Trophoblast cell (in vitro differentiated cells and primary cell): ENCODE results near the gene NMNAT2.

Source experiments
- DNase-seq, 2 donors: peaks; one replicate each; pipeline ENCODE4 v3.0.0-alpha.2; 2016
- H2AFZ ChIP-seq: 2 replicates; pipeline ENCODE4 v1.6.1; 2013; ENCODE audit warnings: low read length, moderate library complexity, mild to moderate bottlenecking; ENCODE audit not compliant: insufficient read depth, poor library complexity
- H2AK5ac ChIP-seq: 2 replicates; pipeline ENCODE4 v1.6.1; 2013; ENCODE audit warnings: mild to moderate bottlenecking, low read length
- H2BK120ac ChIP-seq: 2 replicates; pipeline ENCODE4 v1.6.1; 2013; ENCODE audit warnings: low read length, mild to moderate bottlenecking, moderate library complexity; ENCODE audit not compliant: insufficient read depth, poor library complexity
- H2BK12ac ChIP-seq: 2 replicates; pipeline ENCODE4 v1.6.1; 2013; ENCODE audit warnings: mild to moderate bottlenecking, low read length, moderate library complexity
- H2BK5ac ChIP-seq: 2 replicates; pipeline ENCODE4 v1.6.1; 2013; ENCODE audit warnings: low read length, low read depth, moderate library complexity, mild to moderate bottlenecking; ENCODE audit not compliant: poor library complexity
- H3K14ac ChIP-seq: 2 replicates; pipeline ENCODE4 v1.6.1; 2013; ENCODE audit warnings: mild to moderate bottlenecking, low read length
- H3K18ac ChIP-seq: 2 replicates; pipeline ENCODE4 v1.6.1; 2013; ENCODE audit warnings: mild to moderate bottlenecking, low read length
- H3K23ac ChIP-seq: 2 replicates; pipeline ENCODE4 v1.6.1; 2013; ENCODE audit warnings: low read length
- H3K27ac ChIP-seq: 2 replicates; pipeline ENCODE4 v1.5.1; 2013; ENCODE audit warnings: low read depth, mild to moderate bottlenecking, inconsistent platforms, low read length, moderate library complexity
- H3K27me3 ChIP-seq: 2 replicates; pipeline ENCODE4 v1.6.1; 2013; ENCODE audit warnings: inconsistent platforms, mild to moderate bottlenecking, low read length, moderate library complexity; ENCODE audit not compliant: insufficient read depth
- H3K36me3 ChIP-seq, 2 experiments: 1 replicate in 1 of 2; 2 replicates in 1 of 2; pipeline ENCODE4 v1.6.1; 2013; ENCODE audit warnings: low read length in 2 of 2, mild to moderate bottlenecking in 2 of 2, moderate library complexity in 1 of 2; ENCODE audit not compliant: insufficient read depth in 2 of 2, control insufficient read depth in 1 of 2
- H3K4ac ChIP-seq: 2 replicates; pipeline ENCODE4 v1.6.1; 2013; ENCODE audit warnings: low read depth, mild to moderate bottlenecking, low read length, moderate library complexity
- H3K4me1 ChIP-seq, 2 experiments: 1 replicate in 1 of 2; 2 replicates in 1 of 2; pipeline ENCODE4 v1.6.1; 2013; ENCODE audit warnings: low read length in 2 of 2, mild to moderate bottlenecking in 2 of 2, moderate library complexity in 1 of 2; ENCODE audit not compliant: insufficient read depth in 2 of 2, control insufficient read depth in 1 of 2
- H3K4me2 ChIP-seq: 2 replicates; pipeline ENCODE4 v1.6.1; 2013; ENCODE audit warnings: inconsistent platforms, mild to moderate bottlenecking, low read length, moderate library complexity
- H3K4me3 ChIP-seq: 2 replicates; pipeline ENCODE4 v1.5.1; 2013; ENCODE audit warnings: mild to moderate bottlenecking, low read depth, low read length, inconsistent platforms
- H3K79me1 ChIP-seq: one replicate; pipeline ENCODE4 v1.6.1; 2013; ENCODE audit warnings: low read length
- H3K79me2 ChIP-seq: 2 replicates; pipeline ENCODE4 v1.6.1; 2013; ENCODE audit warnings: low read length, mild to moderate bottlenecking; ENCODE audit not compliant: control insufficient read depth, insufficient read depth, poor library complexity
- H3K9ac ChIP-seq: 2 replicates; pipeline ENCODE4 v1.6.1; 2013; ENCODE audit warnings: mild to moderate bottlenecking, low read length
- H3K9me3 ChIP-seq: 2 replicates; pipeline ENCODE4 v1.6.1; 2013; ENCODE audit warnings: low read depth, mild to moderate bottlenecking, control low read depth, inconsistent platforms, low read length; ENCODE audit not compliant: insufficient read depth
- H4K12ac ChIP-seq: 2 replicates; pipeline ENCODE4 v1.6.1; 2013; ENCODE audit warnings: low read depth, mild to moderate bottlenecking, low read length, moderate library complexity
- H4K8ac ChIP-seq: 2 replicates; pipeline ENCODE4 v1.6.1; 2013; ENCODE audit warnings: low read depth, mild to moderate bottlenecking, low read length, moderate library complexity
- H4K91ac ChIP-seq: one replicate; pipeline ENCODE4 v1.6.1; 2013; ENCODE audit warnings: low read depth, mild to moderate bottlenecking, low read length, moderate library complexity
- WGBS: extraction: QIAGEN DNeasy Blood & Tissue Kit; methylation state at CpG from one replicate; pipeline ENCODE4 v1.1.7; 2013; ENCODE audit warnings: missing lambda C conversion rate; ENCODE audit not compliant: insufficient read length, insufficient coverage; ENCODE audit errors: extremely low coverage; 5-methylcytosine and 5-hydroxymethylcytosine counted together

NMNAT2 gene

GRCh38 chr1:183302452-183303322, 115.5 kb downstream of the NMNAT2 start:
- Histone ChIP-seq H3K9ac (no peak overlapping the region), H3K36me3 (no peaks in the 10 kb centered on the region), H3K14ac (peak overlapping the region; percentile 49), H3K18ac (peak overlapping the region; percentile 16), H2AK5ac (no peak overlapping the region), H4K12ac (no peak overlapping the region), H2AFZ (no peak overlapping the region), H4K91ac (peak overlapping the region; percentile 30), H3K4ac (no peak overlapping the region), H3K4me3 (no peak overlapping the region), H2BK12ac (peak overlapping the region; percentile 64), H3K79me1 (peaks cover 19% of the 10 kb centered on the region), H2BK5ac (peak overlapping the region; percentile 54), H3K4me2 (no peak overlapping the region), H2BK120ac (peak overlapping the region; percentile 28), H3K79me2 (no peaks in the 10 kb centered on the region), H3K4me1 (peaks cover 20 to 26% of the 10 kb centered on the region in 2 experiments), H3K9me3 (no peaks in the 10 kb centered on the region), H4K8ac (peak overlapping the region; percentile 49), H3K23ac (no peak overlapping the region), H3K27ac (peak overlapping the region; percentile 77), H3K27me3 (no peaks in the 10 kb centered on the region)
- no CpG with 5 or more reads among the region's 5 CpGs for WGBS
- DNase-seq, result no peak

DNA sequence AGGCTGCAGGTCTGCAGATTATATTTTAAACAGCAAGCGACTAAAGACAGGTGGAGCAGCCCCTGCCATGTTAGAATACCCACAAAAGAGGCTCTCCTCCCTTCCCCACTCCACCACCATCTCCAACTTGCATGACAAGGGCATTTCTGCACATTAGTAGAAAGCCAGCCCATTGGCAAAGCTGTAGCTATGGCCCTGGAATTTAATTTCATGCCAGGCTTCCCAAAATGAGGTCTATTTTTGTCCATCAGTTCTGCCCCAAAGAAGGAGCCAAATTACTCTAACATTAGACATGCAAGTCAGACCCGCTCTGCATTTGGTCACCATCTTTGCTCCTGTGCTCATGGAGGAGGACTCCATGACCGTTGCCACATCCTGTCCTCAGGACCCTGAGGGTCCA, 116.9 kb downstream of the NMNAT2 start:
- no CpG with 5 or more reads among the region's 3 CpGs for WGBS
- Histone ChIP-seq H3K36me3 (no peaks in the 10 kb centered on the region), H2BK5ac (no peak overlapping the region), H4K12ac (no peak overlapping the region), H3K18ac (no peak overlapping the region), H3K9ac (no peak overlapping the region), H3K79me1 (peaks cover 16% of the 10 kb centered on the region), H3K79me2 (no peaks in the 10 kb centered on the region), H2AFZ (no peak overlapping the region), H4K91ac (no peak overlapping the region), H4K8ac (no peak overlapping the region), H3K4ac (no peak overlapping the region), H2BK12ac (no peak overlapping the region), H3K14ac (no peak overlapping the region), H2AK5ac (peak overlapping the region; percentile 57), H3K27ac (no peak overlapping the region), H3K23ac (no peak overlapping the region), H2BK120ac (no peak overlapping the region), H3K9me3 (no peaks in the 10 kb centered on the region), H3K4me3 (no peak overlapping the region), H3K4me2 (no peak overlapping the region), H3K27me3 (no peaks in the 10 kb centered on the region), H3K4me1 (peaks cover 20 to 26% of the 10 kb centered on the region in 2 experiments)
- no peak for DNase-seq

GRCh38 chr1:183300828-183301227, 117.4 kb downstream of the NMNAT2 start:
- Histone ChIP-seq H3K9ac (no peak overlapping the region), H2BK120ac (no peak overlapping the region), H2AK5ac (peak overlapping the region; percentile 57), H3K23ac (no peak overlapping the region), H2BK5ac (no peak overlapping the region), H4K8ac (no peak overlapping the region), H3K4ac (no peak overlapping the region), H3K9me3 (no peaks in the 10 kb centered on the region), H2AFZ (no peak overlapping the region), H3K14ac (no peak overlapping the region), H2BK12ac (no peak overlapping the region), H3K18ac (no peak overlapping the region), H3K79me1 (peaks cover 16% of the 10 kb centered on the region), H3K4me1 (peaks cover 20 to 26% of the 10 kb centered on the region in 2 experiments), H3K4me2 (no peak overlapping the region), H4K91ac (no peak overlapping the region), H3K4me3 (no peak overlapping the region), H3K27me3 (no peaks in the 10 kb centered on the region), H3K79me2 (no peaks in the 10 kb centered on the region), H3K36me3 (no peaks in the 10 kb centered on the region), H3K27ac (no peak overlapping the region), H4K12ac (no peak overlapping the region)
- WGBS, result no CpG with 5 or more reads among the region's 1 CpG
- no peak for DNase-seq

GRCh38 chr1:183300395-183300794, 117.8 kb downstream of the NMNAT2 start:
- H3K4me2 ChIP-seq, result no peak overlapping the region
- H3K14ac ChIP-seq, result no peak overlapping the region
- H4K12ac ChIP-seq, result no peak overlapping the region
- no peaks in the 10 kb centered on the region for H3K36me3 ChIP-seq
- H3K4me1 ChIP-seq, result peaks cover 20 to 26% of the 10 kb centered on the region in 2 experiments
- H2AK5ac ChIP-seq, result no peak overlapping the region
- no peak overlapping the region for H3K9ac ChIP-seq
- H3K4ac ChIP-seq, result no peak overlapping the region
- no peak overlapping the region for H4K8ac ChIP-seq
- H3K9me3 ChIP-seq, result no peaks in the 10 kb centered on the region
- no peak overlapping the region for H3K4me3 ChIP-seq
- H3K27ac ChIP-seq, result no peak overlapping the region
- no peak overlapping the region for H2BK5ac ChIP-seq
- H3K79me1 ChIP-seq, result peaks cover 16% of the 10 kb centered on the region
- no peak overlapping the region for H3K18ac ChIP-seq
- H3K23ac ChIP-seq, result no peak overlapping the region
- no peak overlapping the region for H2BK120ac ChIP-seq
- H2AFZ ChIP-seq, result no peak overlapping the region
- no peak overlapping the region for H4K91ac ChIP-seq
- no peak overlapping the region for H2BK12ac ChIP-seq
- DNase-seq, result no peak
- H3K79me2 ChIP-seq, result no peaks in the 10 kb centered on the region
- H3K27me3 ChIP-seq, result no peaks in the 10 kb centered on the region
